Stimulated activated CD8-positive, alpha-beta memory T cell treated with anti-CD3 and anti-CD28 coated beads, Interleukin-4, amount 100 ng/mL, for 48 hours (primary cell): ENCODE results near the gene RBFA.

Experiments
- DNase-seq: peaks from one replicate; pipeline ENCODE4 v3.0.0-alpha.2; 2020

Gene RBFA

GRCh38 chr18:80033181-80034067 lies 810 bp upstream of the RBFA start:
- DNase-seq: no peak

GRCh38 chr18:80034852-80035406 lies 695 bp downstream of the RBFA start:
- no peak for DNase-seq

- no peak for DNase-seq
Observed at GRCh38 chr18:80035997-80036396, 1.8 kb downstream of the RBFA start.

- DNase-seq: no peak
Observed at GRCh38 chr18:80037300-80037699, 3.1 kb downstream of the RBFA start.

GRCh38 chr18:80037869-80038630 lies 3.8 kb downstream of the RBFA start:
- no peak for DNase-seq

GRCh38 chr18:80040515-80040914 lies 6.3 kb downstream of the RBFA start:
- no peak for DNase-seq

- DNase-seq: no peak
Observed at GRCh38 chr18:80041424-80041823, 7.2 kb downstream of the RBFA start.

- DNase-seq: no peak
Observed at GRCh38 chr18:80042785-80043184, 8.6 kb downstream of the RBFA start.

GRCh38 chr18:80044072-80044471 lies 9.8 kb downstream of the RBFA start:
- DNase-seq: no peak

- no peak for DNase-seq
Observed at GRCh38 chr18:80046011-80046410, 11.8 kb downstream of the RBFA start.

GRCh38 chr18:80046431-80046830 lies 12.2 kb downstream of the RBFA start:
- DNase-seq: no peak

GRCh38 chr18:80046961-80047541 lies 12.8 kb downstream of the RBFA start:
- no peak for DNase-seq

- no peak for DNase-seq
Observed at GRCh38 chr18:80050797-80051196, 16.6 kb downstream of the RBFA start.

GRCh38 chr18:80056095-80056494 lies 21.9 kb downstream of the RBFA start:
- no peak for DNase-seq

GRCh38 chr18:80059945-80060344 lies 25.7 kb downstream of the RBFA start:
- no peak for DNase-seq

GRCh38 chr18:80065705-80066104 lies 31.5 kb downstream of the RBFA start:
- no peak for DNase-seq

- DNase-seq: no peak
Observed at GRCh38 chr18:80067321-80067720, 33.1 kb downstream of the RBFA start.

- DNase-seq: no peak
Observed at GRCh38 chr18:80067897-80068296, 33.7 kb downstream of the RBFA start.

- no peak for DNase-seq
Observed at GRCh38 chr18:80068571-80069272, 34.5 kb downstream of the RBFA start.

- no peak for DNase-seq
Observed at GRCh38 chr18:80070825-80071224, 36.6 kb downstream of the RBFA start.

- no peak for DNase-seq
Observed at GRCh38 chr18:80074183-80074582, 39.9 kb downstream of the RBFA start.

- DNase-seq: no peak
Observed at GRCh38 chr18:80074697-80075096, 40.5 kb downstream of the RBFA start.

GRCh38 chr18:80075940-80076339 lies 41.7 kb downstream of the RBFA start:
- DNase-seq: no peak
